HG02840 (cell line): ENCODE measurements around the gene GJB2.

Source experiments
- ATAC-seq: cut with Tn5 transposase; IDR thresholded peaks from one replicate; pipeline ENCODE4 v1.9.1; 2021; ENCODE audit warnings: mild to moderate bottlenecking, moderate library complexity, moderate number of reproducible peaks; ENCODE audit not compliant: unreplicated experiment, low FRiP score

The GJB2 gene

DNA sequence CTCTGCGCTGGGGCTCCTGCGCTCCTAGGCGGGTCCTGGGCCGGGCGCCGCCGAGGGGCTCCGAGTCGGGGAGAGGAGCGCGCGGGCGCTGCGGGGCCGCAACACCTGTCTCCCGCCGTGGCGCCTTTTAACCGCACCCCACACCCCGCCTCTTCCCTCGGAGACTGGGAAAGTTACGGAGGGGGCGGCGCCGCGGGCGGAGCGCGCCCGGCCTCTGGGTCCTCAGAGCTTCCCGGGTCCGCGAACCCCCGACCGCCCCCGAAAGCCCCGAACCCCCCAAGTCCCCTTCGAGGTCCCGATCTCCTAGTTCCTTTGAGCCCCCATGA is at the start of gene GJB2:
Gene GJB2, minus strand, starts transcription at position 103 of the 326 bp plus-strand sequence. CDS start 3,357 bp downstream, outside the sequence.
- no peak for ATAC-seq

- ATAC-seq = no peak
Observed at GRCh38 chr13:20241593-20241992, 48.9 kb upstream of the GJB2 start.

DNA sequence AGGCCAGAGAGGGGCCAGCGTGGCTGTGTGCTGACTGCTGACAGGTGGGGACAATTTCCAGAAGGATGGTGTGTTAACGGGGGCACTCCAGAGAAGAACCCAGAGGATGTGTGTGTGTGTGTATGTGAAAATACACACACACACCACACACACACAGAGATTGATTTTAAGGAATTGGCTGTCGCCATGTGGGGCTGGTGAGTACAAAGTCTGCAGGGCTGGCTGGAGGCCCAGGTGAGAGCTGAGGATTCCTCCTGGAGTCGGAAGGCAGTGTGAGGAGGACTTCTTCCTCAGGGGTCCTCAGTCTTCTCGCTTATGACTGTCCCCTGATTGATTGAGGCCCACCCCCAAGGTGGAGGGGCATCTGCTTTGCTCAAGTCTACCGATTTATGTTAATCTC is 47.0 kb upstream of the GJB2 start:
- no peak for ATAC-seq

GRCh38 chr13:20232556-20233277 is 40.0 kb upstream of the GJB2 start:
- ATAC-seq = no peak

DNA sequence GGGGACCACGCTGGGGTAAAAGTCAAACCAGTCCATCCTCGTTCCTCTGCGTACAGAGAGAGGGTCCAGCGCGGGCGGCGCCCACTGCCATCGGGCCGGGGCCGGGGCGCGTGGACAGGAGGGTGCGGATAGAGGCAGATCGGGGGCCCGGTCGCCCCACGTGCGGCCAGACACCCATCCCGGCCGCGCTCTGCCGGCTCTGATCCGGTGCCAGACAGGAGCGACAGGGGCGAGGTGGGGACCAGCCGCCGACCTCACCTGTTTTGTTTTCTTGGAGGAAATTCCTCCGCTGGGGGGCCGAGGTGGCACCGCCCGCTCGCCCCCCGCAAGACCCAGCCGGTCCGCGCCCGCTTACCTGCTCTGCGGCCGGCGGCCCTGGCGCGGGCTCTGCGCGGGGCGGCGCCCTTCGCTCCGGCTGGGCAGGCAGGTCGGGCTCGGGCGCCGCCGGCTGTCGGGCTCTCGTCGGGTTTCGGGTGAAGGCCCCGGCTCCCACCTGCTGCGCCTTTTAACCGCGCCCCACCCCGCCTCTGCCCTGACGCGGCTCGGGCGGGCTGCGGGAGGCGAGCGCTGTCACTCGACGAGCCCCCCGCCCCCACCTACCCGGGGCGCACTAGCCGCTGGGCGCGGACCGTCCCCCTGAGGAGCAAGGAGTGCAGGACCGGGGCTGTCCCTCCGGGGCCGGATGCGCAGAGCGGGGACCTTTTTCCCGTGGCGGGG is 39.3 kb upstream of the GJB2 start, which contains the start of gene GJB6:
Gene GJB6, minus strand, starts transcription at position 481 of the 717 bp plus-strand sequence. CDS start 8,839 bp downstream, outside the sequence.
- ATAC-seq = no peak

DNA sequence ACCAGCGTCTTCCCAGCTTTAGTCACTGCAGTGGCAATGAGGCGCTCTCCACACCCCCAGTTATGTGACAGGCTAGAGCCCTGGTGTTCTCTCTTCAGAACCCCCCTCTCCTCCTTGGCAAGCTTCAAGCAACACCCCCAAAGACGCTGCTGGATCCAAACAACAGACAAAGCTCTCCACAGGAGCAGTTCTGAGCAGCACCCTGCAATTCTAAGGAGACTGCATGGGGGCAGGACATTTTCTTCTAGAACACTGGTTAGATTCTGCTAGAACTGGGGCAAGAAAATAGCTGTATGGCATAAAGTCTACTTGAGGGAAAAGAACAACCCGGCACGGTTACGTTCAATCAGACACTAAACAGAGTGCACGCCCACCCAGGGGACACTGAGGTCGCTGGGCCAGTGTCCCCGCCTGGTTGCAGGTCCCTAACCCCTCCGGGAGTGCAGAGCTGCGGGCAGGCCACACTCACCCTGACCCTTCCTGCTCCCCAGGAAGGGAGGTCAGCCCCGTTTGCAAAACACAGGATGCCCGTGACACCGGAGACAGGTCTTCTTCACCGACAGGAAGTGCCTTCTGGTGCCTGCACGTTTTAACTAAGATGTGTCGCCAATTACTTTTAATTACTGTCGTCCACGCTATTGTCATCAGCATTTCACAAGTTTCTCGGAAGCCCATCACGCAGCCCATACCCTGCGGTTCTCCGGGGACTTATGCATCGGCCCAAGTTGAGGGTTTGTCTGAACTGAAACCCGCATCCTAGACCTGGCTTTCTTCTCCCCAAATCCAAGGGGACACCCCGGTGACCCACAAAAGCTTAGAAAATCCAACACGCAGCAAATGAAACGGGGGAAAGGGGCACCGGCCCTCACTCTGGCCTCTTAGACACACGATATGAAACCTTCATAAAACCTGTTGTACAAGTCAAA is 38.4 kb upstream of the GJB2 start:
- ATAC-seq = no peak

DNA sequence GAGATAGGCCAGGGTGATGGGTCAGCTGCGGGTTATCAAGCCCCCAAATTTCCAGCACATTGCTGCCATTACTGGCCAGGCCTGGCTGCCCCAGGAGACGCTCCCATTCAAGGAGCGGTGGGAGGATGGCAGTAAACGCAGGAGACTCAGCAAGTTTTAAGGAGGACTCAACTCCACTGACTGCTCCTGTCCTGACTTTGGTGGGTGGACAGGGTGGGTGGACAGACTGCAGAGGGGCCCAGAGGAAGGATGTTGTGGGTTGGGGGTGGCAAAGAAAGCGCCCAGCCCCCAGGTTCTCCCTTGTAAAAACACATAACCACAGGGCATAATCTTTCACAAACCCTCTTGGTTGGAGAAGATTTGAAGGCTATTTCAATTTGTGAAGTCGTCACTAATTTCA is 35.0 kb upstream of the GJB2 start:
- no peak for ATAC-seq

DNA sequence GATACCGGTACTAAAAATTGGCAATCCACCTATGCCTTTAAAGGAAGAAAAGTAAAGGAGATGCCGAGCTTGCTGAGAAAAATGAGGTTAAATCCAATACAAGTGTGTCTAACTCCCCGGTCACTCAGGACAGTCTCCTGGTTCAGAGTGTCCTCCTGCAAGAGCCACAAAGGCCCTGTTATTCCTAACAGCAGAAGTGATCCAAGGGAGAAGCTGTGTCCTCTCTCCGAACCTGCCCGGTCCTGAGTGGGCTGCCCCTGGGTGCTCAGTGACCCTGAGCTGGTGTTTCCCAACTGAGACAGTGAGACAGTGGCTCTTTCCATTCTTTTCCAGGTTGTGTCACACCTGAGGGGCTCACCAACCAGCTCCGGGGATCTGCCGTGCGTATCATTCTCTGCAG is 34.5 kb upstream of the GJB2 start:
- no peak for ATAC-seq

- ATAC-seq = no peak
Observed at GRCh38 chr13:20222553-20222952, 29.8 kb upstream of the GJB2 start.

DNA sequence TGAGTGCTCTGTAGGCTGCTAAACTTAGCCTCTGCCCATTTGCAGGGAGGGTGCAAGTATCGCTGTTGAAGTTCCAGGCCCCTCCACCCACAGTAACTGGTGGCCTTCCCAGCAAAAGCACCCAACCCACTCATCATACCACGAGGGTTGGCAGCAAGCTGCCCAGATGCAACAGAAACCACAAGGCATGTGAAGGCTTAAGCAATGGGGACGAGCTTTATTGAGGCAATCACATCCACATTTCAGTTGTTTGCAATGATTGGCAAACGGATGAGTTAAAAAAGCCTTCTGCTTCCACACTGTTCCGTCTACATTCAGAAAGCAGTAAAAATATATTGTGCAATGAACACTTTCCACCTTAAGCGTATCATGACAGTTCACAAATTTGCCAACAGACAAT is 29.0 kb upstream of the GJB2 start:
- no peak for ATAC-seq

DNA sequence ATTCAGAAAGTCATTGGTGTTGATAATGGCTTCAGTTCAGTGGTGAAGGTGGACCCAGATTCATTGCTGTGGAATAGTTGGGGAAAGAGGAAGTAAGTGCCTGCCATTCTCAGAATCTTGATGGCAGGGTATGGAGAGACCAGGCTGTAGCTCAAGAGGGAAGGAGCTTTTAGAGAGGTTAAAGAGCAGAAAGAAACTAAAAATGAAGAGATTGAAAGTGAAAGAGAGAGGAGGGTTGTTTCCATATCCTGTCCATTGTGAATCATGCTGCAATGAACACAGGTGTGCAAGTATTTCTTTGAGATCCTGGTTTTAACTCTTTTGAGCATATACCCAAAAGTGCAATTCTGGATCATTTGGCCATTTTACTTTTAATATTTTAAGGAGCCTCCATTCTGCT is 26.8 kb upstream of the GJB2 start:
- no peak for ATAC-seq

DNA sequence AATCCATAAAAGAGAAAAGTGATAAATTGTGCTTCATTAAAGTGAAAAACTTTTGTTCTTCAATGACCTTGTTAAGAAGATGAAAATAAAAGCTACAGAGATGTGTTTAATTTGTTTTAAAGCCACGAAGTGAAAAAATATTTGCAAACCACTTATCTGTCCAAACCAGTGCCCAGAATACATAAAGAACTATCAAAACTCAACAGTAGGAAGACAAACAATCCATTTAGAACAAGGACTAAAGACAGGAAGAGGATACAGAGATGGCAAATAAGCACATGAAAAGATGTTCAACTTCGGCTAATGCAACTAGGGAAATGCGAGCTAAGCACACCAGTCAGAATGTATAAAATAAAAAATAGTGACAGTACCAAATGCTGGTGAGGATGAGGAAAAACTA is 24.4 kb upstream of the GJB2 start:
- ATAC-seq = no peak

DNA sequence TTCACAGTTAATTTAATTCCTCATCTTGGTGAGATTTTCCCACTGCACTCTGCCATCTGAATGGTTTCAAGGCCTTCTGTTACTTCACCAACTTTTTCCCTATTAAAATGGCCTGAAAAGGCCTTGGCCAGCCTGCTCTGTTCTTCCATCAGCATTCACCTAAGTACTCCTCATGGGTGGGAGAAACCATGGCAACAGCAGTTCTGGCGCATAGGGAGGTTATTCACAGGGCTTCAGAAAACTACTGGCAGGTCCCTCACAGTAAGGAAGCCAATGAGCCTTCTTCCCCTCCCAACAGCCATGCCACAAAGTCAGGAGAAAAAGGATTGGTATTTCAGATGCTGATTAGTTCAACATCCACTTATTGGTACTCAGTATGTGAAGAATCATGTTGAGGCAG is 17.2 kb upstream of the GJB2 start:
- no peak for ATAC-seq

DNA sequence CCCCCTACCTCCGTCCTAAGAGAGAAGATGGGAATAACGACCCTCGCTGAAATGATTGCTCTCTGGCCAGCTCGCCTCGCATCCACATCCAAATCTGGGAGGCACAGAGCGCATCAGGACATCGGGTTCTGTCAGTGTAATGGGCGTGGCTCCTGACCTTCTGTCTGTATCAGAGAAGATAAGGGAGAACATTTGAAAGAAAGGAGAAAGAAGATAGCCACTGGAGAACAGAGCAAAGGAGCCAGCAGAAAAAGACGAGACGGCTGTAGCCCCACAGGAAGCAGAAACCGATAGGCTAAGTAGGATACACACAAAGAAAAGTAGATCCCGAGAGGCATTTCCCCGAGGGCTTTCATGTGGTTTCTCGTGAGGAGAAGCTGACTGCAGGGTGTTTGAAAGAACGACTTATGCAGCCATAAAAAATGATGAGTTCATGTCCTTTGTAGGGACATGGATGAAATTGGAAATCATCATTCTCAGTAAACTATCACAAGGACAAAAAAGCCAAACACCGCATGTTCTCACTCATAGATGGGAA is 14.0 kb upstream of the GJB2 start:
- no peak for ATAC-seq

- no peak for ATAC-seq
Observed at GRCh38 chr13:20206065-20206697, 13.4 kb upstream of the GJB2 start.

DNA sequence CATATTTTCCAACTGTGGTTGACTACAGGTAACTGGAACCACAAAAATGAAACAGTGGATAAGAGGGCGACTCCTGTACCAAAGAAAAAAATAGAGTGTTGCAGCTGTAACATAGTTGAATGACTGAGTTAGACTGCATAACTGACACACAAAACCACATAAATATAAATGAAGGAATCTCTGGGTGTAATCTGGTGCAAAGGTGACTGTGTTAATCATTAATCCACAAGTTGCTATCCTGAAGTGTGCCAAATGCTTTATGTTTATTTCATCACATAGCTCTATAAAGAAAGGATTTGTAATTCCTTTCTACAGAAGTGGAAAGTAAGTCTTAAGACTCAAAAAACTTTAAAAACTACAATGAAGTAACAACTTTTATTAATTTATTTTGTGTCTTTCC is 6.0 kb upstream of the GJB2 start:
- no peak for ATAC-seq

DNA sequence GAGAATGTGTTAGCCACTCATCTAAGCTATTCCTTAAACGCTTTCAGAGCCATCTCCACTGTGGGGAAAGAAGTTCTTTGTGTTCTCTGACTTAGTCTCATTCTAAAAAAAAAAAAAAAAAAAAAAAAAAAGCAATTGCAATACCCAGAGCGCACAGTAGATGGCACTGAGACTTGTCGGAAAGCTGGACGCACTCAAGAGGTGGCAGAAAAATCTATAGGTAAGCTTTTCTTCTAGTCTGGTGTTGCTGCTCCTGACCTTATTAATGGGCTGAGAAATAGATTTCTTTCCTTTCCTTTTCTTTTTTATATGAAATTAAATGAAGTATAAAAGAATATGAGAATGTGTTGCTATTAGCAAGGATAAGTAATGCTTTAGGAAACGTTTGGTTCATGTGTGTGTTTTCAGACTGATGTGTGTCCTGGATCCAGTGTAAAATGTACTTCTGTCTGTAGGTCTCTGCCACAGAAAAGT is 4.7 kb upstream of the GJB2 start:
- no peak for ATAC-seq

DNA sequence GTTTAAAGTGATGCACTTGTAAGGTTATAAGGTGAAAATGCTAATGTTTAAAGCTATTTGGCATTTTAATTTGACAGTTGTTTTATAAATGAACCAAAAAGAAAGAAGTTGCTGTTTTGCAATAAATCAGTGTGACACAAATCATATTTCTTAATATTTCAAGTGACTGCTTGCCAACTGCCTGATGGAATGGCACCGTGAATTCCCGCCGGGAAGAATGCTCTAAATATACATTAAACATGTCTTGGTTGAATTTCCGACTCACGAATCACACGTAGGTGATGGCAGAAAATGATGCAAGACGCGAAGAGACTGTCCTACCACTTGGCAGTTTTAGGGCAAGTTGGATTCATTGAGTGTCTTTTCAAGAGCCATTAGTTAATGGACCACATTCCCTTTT is 3.1 kb upstream of the GJB2 start:
- no peak for ATAC-seq

- ATAC-seq = no peak
Observed at GRCh38 chr13:20193907-20194631, 1.3 kb upstream of the GJB2 start.
